ENCODE measurements around the gene PADI6. TPM values are rescaled to one million over a fixed set of nuclear protein-coding genes. Genes with fewer than 3 reads are reported as not detected.

PADI6 gene
- total and polyA plus RNA-seq, 9 of the 15 experiments (the other 6 are each of a cell fraction or from before 2014, with no cell fraction given): not detected

DNA sequence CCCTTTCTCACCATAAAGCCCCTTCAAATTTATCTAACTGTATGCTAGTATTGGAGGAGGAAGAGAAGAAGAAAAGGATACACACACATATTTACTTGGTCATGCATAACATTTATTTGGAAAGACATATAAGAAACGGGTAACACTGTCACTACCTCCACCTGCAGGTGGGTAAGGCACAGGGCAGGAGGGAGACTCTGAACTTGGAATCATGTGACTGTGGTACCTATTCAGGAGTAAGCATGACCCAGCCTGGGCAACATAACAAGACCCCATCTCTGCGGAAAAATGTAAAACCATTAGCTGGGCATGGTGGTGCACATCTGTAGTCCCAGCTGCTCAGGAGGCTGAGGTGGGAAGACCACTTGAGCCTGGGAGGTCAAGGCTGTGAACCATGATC lies 1.4 kb upstream of the PADI6 start (continued):
- no peak for TF ChIP-seq CHD7 (IDR thresholded peaks at IDR 0.05; ENCODE audit: low read depth, low read length)
